GM12892 (cell line): ENCODE data around the gene CRBN.

ENCODE experiments used
- DNase-seq: peaks from one replicate; pipeline ENCODE4 v3.0.0; 2011; ENCODE audit not compliant: insufficient read length
- FAIRE-seq: peaks from 2 replicates; lab custom pipeline; 2011; peaks lifted over from hg19 to GRCh38; lab: Jason Lieb, UNC
- POLR2A ChIP-seq: IDR thresholded peaks from 2 replicates; pipeline ENCODE4 v1.6.1; 2011; ENCODE audit warnings: low read depth, low read length, control low read depth
- POLR2AphosphoS5 ChIP-seq: IDR thresholded peaks from 2 replicates; pipeline ENCODE4 v1.6.1; 2011; ENCODE audit warnings: low read depth, low read length, control low read depth
- TAF1 ChIP-seq: IDR thresholded peaks from 2 replicates; pipeline ENCODE4 v1.6.1; 2011; ENCODE audit warnings: low read depth, mild to moderate bottlenecking, control low read depth, low read length, borderline replicate concordance

CRBN gene

GRCh38 chr3:3192286-3192675 is 12.8 kb upstream of the CRBN start:
- TF ChIP-seq POLR2A, result no peak
- FAIRE-seq, result no peak
- DNase-seq, result no peak

DNA sequence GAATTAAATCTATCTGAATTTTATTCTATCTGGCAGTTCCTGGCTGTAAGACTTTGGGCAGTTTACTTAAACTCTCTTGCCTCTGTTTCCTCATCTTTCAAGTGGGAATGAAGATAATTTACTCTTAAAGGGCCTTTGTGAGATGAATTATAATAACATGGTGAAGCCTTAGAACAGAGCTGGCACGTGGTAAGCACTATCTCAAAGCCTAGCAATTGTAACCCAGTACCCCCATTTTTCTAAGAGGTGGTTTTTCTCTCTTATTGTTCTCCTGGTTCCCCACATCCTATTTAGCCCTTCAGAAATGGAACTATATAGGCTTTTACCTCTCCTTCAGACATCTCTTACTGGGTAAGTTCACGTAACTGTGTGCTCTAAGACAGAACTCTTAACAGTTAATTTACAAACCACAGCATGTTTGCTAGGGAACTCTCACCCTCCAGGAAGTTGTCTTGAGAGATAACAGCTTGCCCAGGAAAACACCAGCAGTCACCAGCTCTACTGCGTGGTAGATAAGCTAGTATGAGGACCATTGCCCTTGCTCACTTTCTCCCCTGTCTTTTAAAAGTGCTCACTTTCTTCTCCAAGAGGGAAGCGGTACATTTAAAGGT is 12.3 kb upstream of the CRBN start:
- no peak for FAIRE-seq
- TF ChIP-seq TAF1, result no peak
- DNase-seq, result no peak

GRCh38 chr3:3189961-3190360 is 10.5 kb upstream of the CRBN start:
- TF ChIP-seq POLR2A (no peak), TAF1 (no peak), POLR2AphosphoS5 (no peak)
- FAIRE-seq, result no peak

GRCh38 chr3:3189102-3189727 is 9.7 kb upstream of the CRBN start:
- FAIRE-seq (no peak), DNase-seq (no peak)
- TF ChIP-seq POLR2AphosphoS5 (no peak), POLR2A (no peak), TAF1 (no peak)

More at GRCh38 chr3:3189961-3190360, 10.5 kb upstream of the CRBN start:
- no peak for DNase-seq

GRCh38 chr3:3184876-3185275 is 5.4 kb upstream of the CRBN start:
- no peak for FAIRE-seq
- no peak for DNase-seq
- TF ChIP-seq TAF1 (no peak), POLR2A (no peak), POLR2AphosphoS5 (no peak)

- DNase-seq, result no peak
- TF ChIP-seq TAF1 (no peak), POLR2A (no peak), POLR2AphosphoS5 (no peak)
- no peak for FAIRE-seq
Observed at GRCh38 chr3:3180456-3180855, 965 bp upstream of the CRBN start.

- FAIRE-seq (peak; percentile 27), DNase-seq (no peak)
- TF ChIP-seq POLR2A (no peak), TAF1 (no peak), POLR2AphosphoS5 (no peak)
Observed at GRCh38 chr3:3178498-3179328, 778 bp downstream of the CRBN start.

GRCh38 chr3:3177861-3178497 is 1.5 kb downstream of the CRBN start:
- FAIRE-seq, result peak; percentile 14
- no peak for TF ChIP-seq TAF1
- TF ChIP-seq POLR2A, result no peak
- no peak for TF ChIP-seq POLR2AphosphoS5
- DNase-seq, result no peak

- DNase-seq (no peak), FAIRE-seq (no peak)
- TF ChIP-seq POLR2A (no peak), POLR2AphosphoS5 (no peak), TAF1 (no peak)
Observed at GRCh38 chr3:3172627-3173026, 6.9 kb downstream of the CRBN start.

GRCh38 chr3:3170998-3171397 is 8.5 kb downstream of the CRBN start:
- DNase-seq (no peak), FAIRE-seq (no peak)
- TF ChIP-seq POLR2A, result no peak

DNA sequence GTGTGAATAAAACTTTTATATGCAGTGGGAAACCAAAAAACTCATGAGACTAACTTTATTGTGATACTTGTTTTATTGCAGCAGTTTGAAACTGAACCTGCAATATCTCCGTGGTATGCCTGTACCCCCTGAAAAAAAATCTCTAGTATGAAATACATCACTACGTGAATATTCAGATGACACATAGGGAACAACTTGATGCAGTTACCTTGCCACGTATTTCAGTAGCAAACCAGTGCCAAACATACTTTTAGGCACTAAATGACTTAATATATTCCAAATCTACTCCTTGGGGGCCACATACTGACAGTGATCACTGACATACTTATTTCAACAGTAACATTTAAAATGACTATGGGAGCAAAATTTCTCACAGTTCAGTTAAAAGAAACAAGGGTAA is 13.8 kb downstream of the CRBN start:
- no peak for FAIRE-seq
- no peak for TF ChIP-seq POLR2A
- TF ChIP-seq TAF1, result no peak
- no peak for TF ChIP-seq POLR2AphosphoS5
- no peak for DNase-seq
